Stimulated activated naive CD8-positive, alpha-beta T cell treated with anti-CD3 and anti-CD28 coated beads, Interleukin-15, amount 100 ng/mL, for 72 hours (primary cell): ENCODE measurements around the gene ATG2A.
A peak's percentile ranks its signal among the peaks of the same experiment; 100 is the strongest.

Experiments
- ATAC-seq: fragments of 150-1000 bp; cut with Tn5 transposase; 2 replicates; pipeline ENCODE4 v1.10.0; 2021; ENCODE audit warnings: mild to moderate bottlenecking, moderate library complexity
- DNase-seq, 2 donors: peaks; one replicate each; pipeline ENCODE4 v3.0.0; 2021 to 2022
- H3K27ac Mint-ChIP-seq, 2 donors: one replicate each; pipeline ENCODE4 v1.8.0; 2022; ENCODE audit warnings: mild to moderate bottlenecking in 2 of 2, mixed read lengths in 2 of 2, moderate library complexity in 2 of 2
- H3K27me3 Mint-ChIP-seq: one replicate; pipeline ENCODE4 v1.8.0; 2022; ENCODE audit warnings: mixed read lengths
- H3K4me1 Mint-ChIP-seq: one replicate; pipeline ENCODE4 v1.8.0; 2022; ENCODE audit warnings: mild to moderate bottlenecking, mixed read lengths
- H3K4me3 Mint-ChIP-seq, 2 donors: one replicate each; pipeline ENCODE4 v1.8.0; 2022; ENCODE audit warnings: mild to moderate bottlenecking in 2 of 2, mixed read lengths in 2 of 2, moderate library complexity in 1 of 2
- H3K9me3 Mint-ChIP-seq, 2 donors: one replicate each; pipeline ENCODE4 v1.8.0; 2022; ENCODE audit warnings: mixed read lengths in 2 of 2

Gene ATG2A

GRCh38 chr11:64914123-64914522, 2.9 kb downstream of the ATG2A start:
- no peak for DNase-seq
- Mint-ChIP-seq H3K27me3 (no peaks in the 10 kb centered on the region), H3K4me3 (no peak overlapping the region), H3K9me3 (no peaks in the 10 kb centered on the region), H3K4me1 (peaks cover 42% of the 10 kb centered on the region), H3K27ac (peak overlapping the region in 1 of 2 donors; percentile 19)
- no peak for ATAC-seq

- no peak overlapping the region for H3K27ac Mint-ChIP-seq
- no peaks in the 10 kb centered on the region for H3K27me3 Mint-ChIP-seq
- ATAC-seq (no peak), DNase-seq (no peak)
- peaks cover 35% of the 10 kb centered on the region for H3K4me1 Mint-ChIP-seq
- no peaks in the 10 kb centered on the region for H3K9me3 Mint-ChIP-seq
- H3K4me3 Mint-ChIP-seq, result no peak overlapping the region
These were observed 3.8 kb downstream of the ATG2A start for GRCh38 chr11:64913171-64913727.

GRCh38 chr11:64911689-64912088, 5.3 kb downstream of the ATG2A start:
- Mint-ChIP-seq H3K27me3 (no peaks in the 10 kb centered on the region), H3K4me3 (no peak overlapping the region), H3K27ac (no peak overlapping the region), H3K4me1 (peaks cover 25% of the 10 kb centered on the region), H3K9me3 (no peaks in the 10 kb centered on the region)
- DNase-seq, result no peak
- ATAC-seq, result no peak

- Mint-ChIP-seq H3K4me3 (no peak overlapping the region), H3K27me3 (no peaks in the 10 kb centered on the region), H3K9me3 (no peaks in the 10 kb centered on the region), H3K4me1 (peaks cover 19% of the 10 kb centered on the region), H3K27ac (peak overlapping the region in 1 of 2 donors; percentile 63)
- DNase-seq (no peak), ATAC-seq (no peak)
These were observed 5.9 kb downstream of the ATG2A start for GRCh38 chr11:64911142-64911541.

- no peaks in the 10 kb centered on the region for H3K27me3 Mint-ChIP-seq
- DNase-seq (no peak), ATAC-seq (no peak)
- H3K4me1 Mint-ChIP-seq, result peaks cover 13% of the 10 kb centered on the region
- no peak overlapping the region for H3K27ac Mint-ChIP-seq
- H3K9me3 Mint-ChIP-seq, result no peaks in the 10 kb centered on the region
- no peak overlapping the region for H3K4me3 Mint-ChIP-seq
These were observed 6.4 kb downstream of the ATG2A start for GRCh38 chr11:64910451-64911093.

GRCh38 chr11:64909653-64910343, 7.2 kb downstream of the ATG2A start:
- ATAC-seq (no peak), DNase-seq (no peak)
- H3K27ac Mint-ChIP-seq, result peak overlapping the region in 1 of 2 donors; percentile 53
- H3K4me3 Mint-ChIP-seq, result no peak overlapping the region
- peaks cover 6% of the 10 kb centered on the region for H3K4me1 Mint-ChIP-seq
- H3K27me3 Mint-ChIP-seq, result no peaks in the 10 kb centered on the region
- no peaks in the 10 kb centered on the region for H3K9me3 Mint-ChIP-seq

GRCh38 chr11:64908766-64909165, 8.2 kb downstream of the ATG2A start:
- Mint-ChIP-seq H3K4me3 (no peak overlapping the region), H3K9me3 (no peaks in the 10 kb centered on the region), H3K27me3 (no peaks in the 10 kb centered on the region), H3K27ac (peak overlapping the region in 1 of 2 donors; percentile 4), H3K4me1 (no peaks in the 10 kb centered on the region)
- DNase-seq, result no peak
- no peak for ATAC-seq

- Mint-ChIP-seq H3K4me1 (peaks cover 9% of the 10 kb centered on the region), H3K9me3 (no peaks in the 10 kb centered on the region), H3K27ac (no peak overlapping the region), H3K27me3 (no peaks in the 10 kb centered on the region), H3K4me3 (no peak overlapping the region)
- ATAC-seq, result no peak
- no peak for DNase-seq
These were observed 10.7 kb downstream of the ATG2A start for GRCh38 chr11:64906314-64906635.

- Mint-ChIP-seq H3K27ac (no peak overlapping the region), H3K4me3 (no peak overlapping the region), H3K27me3 (no peaks in the 10 kb centered on the region), H3K9me3 (no peaks in the 10 kb centered on the region), H3K4me1 (peaks cover 13% of the 10 kb centered on the region)
- no peak for DNase-seq
- ATAC-seq, result peak; percentile 24
These were observed 11.3 kb downstream of the ATG2A start for GRCh38 chr11:64905516-64906313.

GRCh38 chr11:64903291-64903833, 13.6 kb downstream of the ATG2A start:
- DNase-seq (no peak), ATAC-seq (no peak)
- H3K9me3 Mint-ChIP-seq, result no peaks in the 10 kb centered on the region
- no peak overlapping the region for H3K27ac Mint-ChIP-seq
- H3K4me1 Mint-ChIP-seq, result peaks cover 29% of the 10 kb centered on the region
- H3K27me3 Mint-ChIP-seq, result no peaks in the 10 kb centered on the region
- no peak overlapping the region for H3K4me3 Mint-ChIP-seq

GRCh38 chr11:64902102-64902900, 14.7 kb downstream of the ATG2A start:
- no peak overlapping the region for H3K4me3 Mint-ChIP-seq
- H3K27me3 Mint-ChIP-seq, result no peaks in the 10 kb centered on the region
- H3K9me3 Mint-ChIP-seq, result no peaks in the 10 kb centered on the region
- ATAC-seq (no peak), DNase-seq (no peak)
- H3K27ac Mint-ChIP-seq, result peak overlapping the region in 1 of 2 donors; percentile 35
- H3K4me1 Mint-ChIP-seq, result peaks cover 29% of the 10 kb centered on the region

- ATAC-seq, result no peak
- no peak overlapping the region for H3K27ac Mint-ChIP-seq
- no peaks in the 10 kb centered on the region for H3K27me3 Mint-ChIP-seq
- no peak for DNase-seq
- H3K4me3 Mint-ChIP-seq, result no peak overlapping the region
- H3K4me1 Mint-ChIP-seq, result peaks cover 29% of the 10 kb centered on the region
- no peaks in the 10 kb centered on the region for H3K9me3 Mint-ChIP-seq
These were observed 16.2 kb downstream of the ATG2A start for GRCh38 chr11:64900774-64901173.

GRCh38 chr11:64900263-64900678, 16.7 kb downstream of the ATG2A start:
- Mint-ChIP-seq H3K9me3 (no peaks in the 10 kb centered on the region), H3K27me3 (no peaks in the 10 kb centered on the region), H3K27ac (peak overlapping the region; percentile 4 to 40), H3K4me3 (peak overlapping the region; percentile 7 to 53), H3K4me1 (peaks cover 29% of the 10 kb centered on the region)
- ATAC-seq (peak; percentile 97), DNase-seq (peak; percentile 54 to 67)

GRCh38 chr11:64898541-64898940, 18.5 kb downstream of the ATG2A start:
- Mint-ChIP-seq H3K9me3 (no peaks in the 10 kb centered on the region), H3K4me1 (peaks cover 39% of the 10 kb centered on the region), H3K27me3 (no peaks in the 10 kb centered on the region), H3K27ac (no peak overlapping the region), H3K4me3 (no peak overlapping the region)
- DNase-seq (no peak), ATAC-seq (no peak)

GRCh38 chr11:64898076-64898445, 18.9 kb downstream of the ATG2A start:
- Mint-ChIP-seq H3K4me3 (no peak overlapping the region), H3K9me3 (no peaks in the 10 kb centered on the region), H3K27me3 (no peaks in the 10 kb centered on the region), H3K27ac (peak overlapping the region in 1 of 2 donors; percentile 84), H3K4me1 (peaks cover 39% of the 10 kb centered on the region)
- DNase-seq (no peak), ATAC-seq (no peak)
